Ovary (tissue), 9 donors: Measurements from ENCODE around the gene WNT11. TPM values are rescaled to one million over a fixed set of nuclear protein-coding genes. Genes with fewer than 3 reads are reported as not detected.

ENCODE experiments used
- DNase-seq, 5 donors: peaks; one replicate each; pipeline ENCODE4 v3.0.0-alpha.2; 2019 to 2020
- H3K27ac ChIP-seq, 2 donors: fragments of 200-600 bp; one replicate each; pipeline versions ENCODE4 v1.5.1 to v1.8.0; 2019 to 2022
- H3K27me3 ChIP-seq: fragments of 200-600 bp; one replicate; pipeline ENCODE4 v1.8.0; 2022
- H3K36me3 ChIP-seq: fragments of 200-600 bp; sonication (generic); one replicate; pipeline ENCODE4 v1.5.1; 2019
- H3K4me1 ChIP-seq: one replicate; pipeline ENCODE4 v1.8.1; 2013; ENCODE audit warnings: mild to moderate bottlenecking, moderate library complexity; ENCODE audit not compliant: insufficient read depth
- H3K4me3 ChIP-seq: fragments of 200-600 bp; sonication (generic); one replicate; pipeline ENCODE4 v1.5.1; 2017
- H3K9me3 ChIP-seq, 2 donors: fragments of 200-600 bp in 1 of 2; sonication (generic) in 1 of 2; one replicate each; pipeline versions ENCODE4 v1.5.1 to v1.8.1; 2013 to 2019; ENCODE audit warnings: mild to moderate bottlenecking in 1 of 2, moderate library complexity in 1 of 2
- CTCF ChIP-seq, 3 donors: fragments of 450-650 bp in 2 of 3; fragments of 200-600 bp in 1 of 3; IDR thresholded peaks; one replicate each; pipeline versions ENCODE4 v1.5.1 to v1.8.0; 2016 to 2022; ENCODE audit warnings: antibody characterized with exemption in 3 of 3, mild to moderate bottlenecking in 1 of 3
- EP300 ChIP-seq: sonication (generic); formaldehyde crosslinking; IDR thresholded peaks from one replicate; pipeline ENCODE4 v1.6.1; 2017; ENCODE audit warnings: antibody characterized with exemption
- POLR2A ChIP-seq: fragments of 450-650 bp; IDR thresholded peaks from one replicate; pipeline ENCODE4 v1.6.1; 2017; ENCODE audit warnings: antibody characterized with exemption, mild to moderate bottlenecking, moderate library complexity
- WGBS, 3 donors: extraction: QIAGEN DNeasy Blood & Tissue Kit in 1 of 3; methylation state at CpG; one replicate each; pipeline versions ENCODE4 v1.1.5 to v1.1.7; 2013 to 2017; 5-methylcytosine and 5-hydroxymethylcytosine counted together
- intact Hi-C, 4 donors: fragments of 100-400 bp; cut with DNase I; formaldehyde crosslinking; loops; one replicate each; pipeline versions ENCODE4 v1.11.0 to v1.15.1; 2022 to 2023
- polyA plus RNA-seq, 2 donors: library from polyadenylated mRNA; stranded (reverse); fragments of 200-250 nt in 1 of 2; fragments of 350-450 nt in 1 of 2; fragmentation: Illumina TruSeq in 1 of 2; extraction: RNeasy Lipid Tissue Mini Kit (QIAGEN cat#74804) in 1 of 2; gene quantifications; one replicate each; pipeline ENCODE4 v1.2.3, GENCODE V29; 2013 to 2014
- total RNA-seq, 7 donors: library from RNA; depleted of rRNA in 2 of 7; stranded (reverse); fragments of >200 nt in 2 of 7; fragmentation: NEBNext Ultra II Directional in 3 of 7; extraction: Animal tissue kit (Norgen Biotek cat#: 25700) in 3 of 7; gene quantifications; one replicate each; pipeline versions ENCODE4 v1.1.0 to v1.2.4, GENCODE V29; 2016 to 2023
- donor health status: DM: no; HTN: no; CAD: no; lungs with moderate emphysema.
- donor health status: DM: no; HTN: no; CAD: no.
- donor health status: Bipolar disorder and iron deficiency.
- donor health status: DM: yes; HTN: yes; CAD: no.
- donor health status: DM: no; HTN: no; CAD: no.
- donor health status: DM: yes; HTN: yes; CAD: no.

The WNT11 gene
- total and polyA plus RNA-seq, 9 donors = 1.1 to 16.4 (median 3.5) TPM

- peaks cover 15% of the 10 kb centered on the region for H3K4me1 ChIP-seq
- no peak for TF ChIP-seq CTCF (IDR thresholded peaks at IDR 0.05)
- TF ChIP-seq EP300 = no peak
- peak; percentile 35 for TF ChIP-seq POLR2A
- no peaks in the 10 kb centered on the region for H3K27me3 ChIP-seq
- 0 to 1% (median 1%) methylated on average over 63 to 111 of the region's 111 CpGs for WGBS, 3 donors
- DNase-seq = peak; percentile 75 to 88 (median 79)
- no peaks in the 10 kb centered on the region for H3K9me3 ChIP-seq
- peak overlapping the region; percentile 31 for H3K4me3 ChIP-seq
- intact Hi-C loops = loop anchor here (2.0 to 5.0 kb wide), 4 partner anchors 25 to 302 kb away; no protein-coding TSS in a partner anchor
- H3K27ac ChIP-seq = no peak overlapping the region
- H3K36me3 ChIP-seq = no peaks in the 10 kb centered on the region
These were observed 4.0 kb upstream of the WNT11 start for GRCh38 chr11:76209973-76210930.

- no peaks in the 10 kb centered on the region for H3K9me3 ChIP-seq
- no peak for TF ChIP-seq POLR2A
- TF ChIP-seq EP300 = no peak
- no peak for TF ChIP-seq CTCF (IDR thresholded peaks at IDR 0.05)
- H3K4me3 ChIP-seq = peak overlapping the region; percentile 31
- no peak overlapping the region for H3K27ac ChIP-seq
- no peaks in the 10 kb centered on the region for H3K36me3 ChIP-seq
- DNase-seq = peak in 3 of 5 donors; percentile 30 to 61 (median 48)
- intact Hi-C loops = loop anchor here in 3 of 4 donors (5.0 kb wide), 3 partner anchors 108 to 303 kb away; no protein-coding TSS in a partner anchor
- H3K4me1 ChIP-seq = peaks cover 15% of the 10 kb centered on the region
- no peaks in the 10 kb centered on the region for H3K27me3 ChIP-seq
- 0 to 1% (median 1%) methylated on average over 17 to 61 of the region's 61 CpGs for WGBS, 3 donors
These were observed 3.2 kb upstream of the WNT11 start for GRCh38 chr11:76209375-76209972.

- Histone ChIP-seq H3K27me3 (no peaks in the 10 kb centered on the region), H3K9me3 (no peaks in the 10 kb centered on the region), H3K4me3 (peak overlapping the region; percentile 31), H3K4me1 (peaks cover 15% of the 10 kb centered on the region), H3K36me3 (no peaks in the 10 kb centered on the region), H3K27ac (no peak overlapping the region)
- intact Hi-C loops = loop anchor here in 3 of 4 donors (5.0 kb wide), 3 partner anchors 109 to 304 kb away; no protein-coding TSS in a partner anchor
- peak; percentile 62 to 79 (median 72) for DNase-seq
- WGBS, 3 donors = 0 to 1% (median 1%) methylated on average over 48 to 79 of the region's 79 CpGs
- TF ChIP-seq CTCF (IDR thresholded peaks at IDR 0.05) (peak; percentile 53 to 75 (median 64)), EP300 (no peak)
These were observed 2.4 kb upstream of the WNT11 start for GRCh38 chr11:76208438-76209374.
